ENCODE measurements around the gene SPTBN1. TPM values are rescaled to one million over a fixed set of nuclear protein-coding genes. Genes with fewer than 3 reads are reported as not detected.

SPTBN1 gene
- total and polyA plus RNA-seq, 2 donors (not counting 3 experiments of a cell fraction or from before 2014, with no cell fraction given): 63.3 to 320 TPM

DNA sequence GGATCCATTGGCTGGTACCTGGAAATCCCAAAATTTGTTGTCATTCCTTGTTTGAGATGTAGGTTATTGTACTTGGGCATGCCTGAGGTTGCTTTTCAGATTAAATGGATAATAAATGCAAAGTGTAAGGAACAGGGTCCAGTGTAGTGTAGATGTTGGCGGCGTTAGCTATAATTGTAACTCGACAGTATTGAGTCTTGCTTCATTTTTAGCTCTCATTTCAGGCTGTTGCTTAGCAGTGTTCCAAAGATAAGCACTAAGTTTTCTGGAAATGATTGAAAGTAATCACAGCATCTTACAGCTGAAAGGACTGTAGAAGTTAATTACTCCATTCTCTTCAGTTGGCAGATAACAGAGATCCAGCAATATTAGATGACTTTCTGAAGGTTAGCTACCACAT is 47.8 kb upstream of the SPTBN1 start:
- CTCF ChIA-PET: interaction anchor here (1.0 kb wide), 1 partner anchor 18 kb away, joined by 3 read pairs; no protein-coding TSS in a partner anchor
- no peaks in the 10 kb centered on the region for H3K9me1 ChIP-seq (replicated peaks; ENCODE audit: control insufficient read depth, extremely low read depth, insufficient read depth, low read length)
- dilution Hi-C loops (cut with MboI; ENCODE audit: extremely low pct_ligation_motif_present, low sequenced_read_pairs) (no loop called here), intact Hi-C loops (cut with micrococcal nuclease) (no loop called here)
- H3K4me1 ChIP-seq (ENCODE audit: control insufficient read depth, extremely low read depth, insufficient read depth, low read length): no peaks in the 10 kb centered on the region
- H3K4me3 ChIP-seq (replicated peaks in 1 of 3; ENCODE audit: insufficient read depth in 1 of 3, low read depth in 1 of 3, low read length in 3 of 3): no peak overlapping the region
- no peak overlapping the region for H3K27ac ChIP-seq (ENCODE audit: insufficient read depth, low read depth, low read length)
- no peaks in the 10 kb centered on the region for H3K79me2 ChIP-seq (ENCODE audit: control insufficient read depth, insufficient read depth, low read length)
- no peaks in the 10 kb centered on the region for H3K27me3 ChIP-seq (ENCODE audit: control insufficient read depth in 2 of 2, insufficient read depth in 2 of 2, low read length in 2 of 2)
- FAIRE-seq (no peak), DNase-seq (ENCODE audit: low read depth, low spot score) (no peak)
- POLR2A ChIA-PET: no interaction called here
- H4K20me1 ChIP-seq (replicated peaks; ENCODE audit: control insufficient read depth, extremely low read depth, insufficient read depth, low read length): no peaks in the 10 kb centered on the region
- H2AFZ ChIP-seq (ENCODE audit: low read depth, low read length): no peak overlapping the region
- H3K9me3 ChIP-seq (replicated peaks; ENCODE audit: control insufficient read depth, insufficient read depth, low read length): no peaks in the 10 kb centered on the region
- H3K36me3 ChIP-seq (ENCODE audit: control insufficient read depth in 2 of 2, extremely low read depth in 1 of 2, insufficient read depth in 2 of 2, low read length in 2 of 2): no peaks in the 10 kb centered on the region
- no peak overlapping the region for H3K4me2 ChIP-seq (ENCODE audit: insufficient read depth, low read length)
- TF ChIP-seq FOS (IDR thresholded peaks at IDR 0.05; ENCODE audit: borderline replicate concordance, insufficient read depth, low read length): no peak
- TF ChIP-seq EZH2 (IDR thresholded peaks at IDR 0.05; ENCODE audit: borderline replicate concordance, low read depth, low read length, severe bottlenecking): no peak
- TF ChIP-seq POLR2AphosphoS5 (IDR thresholded peaks at IDR 0.05; ENCODE audit: insufficient read depth, low read depth, low read length): no peak
- TF ChIP-seq, protein P1, sequence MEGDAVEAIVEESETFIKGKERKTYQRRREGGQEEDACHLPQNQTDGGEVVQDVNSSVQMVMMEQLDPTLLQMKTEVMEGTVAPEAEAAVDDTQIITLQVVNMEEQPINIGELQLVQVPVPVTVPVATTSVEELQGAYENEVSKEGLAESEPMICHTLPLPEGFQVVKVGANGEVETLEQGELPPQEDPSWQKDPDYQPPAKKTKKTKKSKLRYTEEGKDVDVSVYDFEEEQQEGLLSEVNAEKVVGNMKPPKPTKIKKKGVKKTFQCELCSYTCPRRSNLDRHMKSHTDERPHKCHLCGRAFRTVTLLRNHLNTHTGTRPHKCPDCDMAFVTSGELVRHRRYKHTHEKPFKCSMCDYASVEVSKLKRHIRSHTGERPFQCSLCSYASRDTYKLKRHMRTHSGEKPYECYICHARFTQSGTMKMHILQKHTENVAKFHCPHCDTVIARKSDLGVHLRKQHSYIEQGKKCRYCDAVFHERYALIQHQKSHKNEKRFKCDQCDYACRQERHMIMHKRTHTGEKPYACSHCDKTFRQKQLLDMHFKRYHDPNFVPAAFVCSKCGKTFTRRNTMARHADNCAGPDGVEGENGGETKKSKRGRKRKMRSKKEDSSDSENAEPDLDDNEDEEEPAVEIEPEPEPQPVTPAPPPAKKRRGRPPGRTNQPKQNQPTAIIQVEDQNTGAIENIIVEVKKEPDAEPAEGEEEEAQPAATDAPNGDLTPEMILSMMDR (IDR thresholded peaks at IDR 0.05; ENCODE audit: extremely low read depth in 1 of 2, insufficient read depth in 1 of 2, low read depth in 1 of 2, low read length in 2 of 2): no peak
- no peak overlapping the region for H3K9ac ChIP-seq (replicated peaks; ENCODE audit: extremely low read depth, insufficient read depth, low read length)
- no TSS peak for BruUV-seq (replicated peaks)

DNA sequence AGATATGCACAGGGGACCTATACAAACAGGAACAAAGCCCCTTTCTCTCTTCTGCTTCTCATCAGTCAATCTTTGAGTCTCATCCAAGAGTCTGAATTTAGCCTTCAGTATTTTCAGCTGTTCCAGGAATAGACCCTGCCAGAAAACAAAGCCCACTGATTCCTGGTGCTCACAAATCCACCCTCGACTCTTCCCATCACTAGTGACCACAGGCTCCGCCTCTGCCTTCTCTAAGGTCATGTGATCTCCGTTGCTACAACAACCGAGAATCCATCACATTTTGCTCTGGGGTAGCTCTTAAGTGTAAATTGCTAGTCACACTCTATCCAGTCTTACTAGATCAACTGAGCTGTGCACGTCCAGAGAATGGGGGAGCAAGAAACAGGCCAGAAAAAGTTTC is 46.4 kb upstream of the SPTBN1 start:
- Histone ChIP-seq H4K20me1 (replicated peaks; ENCODE audit: control insufficient read depth, extremely low read depth, insufficient read depth, low read length) (no peaks in the 10 kb centered on the region), H3K27me3 (ENCODE audit: control insufficient read depth in 2 of 2, insufficient read depth in 2 of 2, low read length in 2 of 2) (no peaks in the 10 kb centered on the region), H3K9ac (replicated peaks; ENCODE audit: extremely low read depth, insufficient read depth, low read length) (no peak overlapping the region), H3K79me2 (ENCODE audit: control insufficient read depth, insufficient read depth, low read length) (no peaks in the 10 kb centered on the region), H3K27ac (ENCODE audit: insufficient read depth, low read depth, low read length) (no peak overlapping the region), H3K9me3 (replicated peaks; ENCODE audit: control insufficient read depth, insufficient read depth, low read length) (no peaks in the 10 kb centered on the region), H3K9me1 (replicated peaks; ENCODE audit: control insufficient read depth, extremely low read depth, insufficient read depth, low read length) (no peaks in the 10 kb centered on the region), H3K4me3 (replicated peaks in 1 of 3; ENCODE audit: insufficient read depth in 1 of 3, low read depth in 1 of 3, low read length in 3 of 3) (no peak overlapping the region), H3K4me2 (ENCODE audit: insufficient read depth, low read length) (no peak overlapping the region), H3K36me3 (ENCODE audit: control insufficient read depth in 2 of 2, extremely low read depth in 1 of 2, insufficient read depth in 2 of 2, low read length in 2 of 2) (no peaks in the 10 kb centered on the region), H2AFZ (ENCODE audit: low read depth, low read length) (no peak overlapping the region), H3K4me1 (ENCODE audit: control insufficient read depth, extremely low read depth, insufficient read depth, low read length) (no peaks in the 10 kb centered on the region)
- TF ChIP-seq POLR2AphosphoS5 (IDR thresholded peaks at IDR 0.05; ENCODE audit: insufficient read depth, low read depth, low read length) (no peak), JUN (IDR thresholded peaks at IDR 0.05; ENCODE audit: borderline replicate concordance, insufficient read depth, insufficient read length, low read depth) (no peak), POLR2A (IDR thresholded peaks at IDR 0.05; ENCODE audit: low read depth, low read length) (no peak), MYC (IDR thresholded peaks at IDR 0.05; ENCODE audit: low read depth, low read length) (no peak)
- TF ChIP-seq, protein P2, sequence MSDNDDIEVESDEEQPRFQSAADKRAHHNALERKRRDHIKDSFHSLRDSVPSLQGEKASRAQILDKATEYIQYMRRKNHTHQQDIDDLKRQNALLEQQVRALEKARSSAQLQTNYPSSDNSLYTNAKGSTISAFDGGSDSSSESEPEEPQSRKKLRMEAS (IDR thresholded peaks at IDR 0.05; ENCODE audit: insufficient read depth, insufficient read length): no peak
- FAIRE-seq (no peak), DNase-seq (ENCODE audit: low read depth, low spot score) (no peak)
- intact Hi-C loops (cut with micrococcal nuclease) (no loop called here), dilution Hi-C loops (cut with MboI; ENCODE audit: extremely low pct_ligation_motif_present, low sequenced_read_pairs) (no loop called here)
- POLR2A ChIA-PET: no interaction called here
- CTCF ChIA-PET: interaction anchor here (0.7 kb wide), 1 partner anchor 33 kb away, joined by 3 read pairs; no protein-coding TSS in a partner anchor
- BruUV-seq (replicated peaks): no TSS peak
